Epithelial cell of umbilical artery (primary cell): ENCODE results near the gene PQBP1. TPM values are rescaled to one million over a fixed set of nuclear protein-coding genes. Genes with fewer than 3 reads are reported as not detected.

Experiments used
- total RNA-seq: library from RNA; depleted of rRNA; stranded (reverse); fragments of >200 nt; gene quantifications from 2 replicates; pipeline ENCODE4 v1.2.3, GENCODE V29; 2014

Gene PQBP1, protein sequence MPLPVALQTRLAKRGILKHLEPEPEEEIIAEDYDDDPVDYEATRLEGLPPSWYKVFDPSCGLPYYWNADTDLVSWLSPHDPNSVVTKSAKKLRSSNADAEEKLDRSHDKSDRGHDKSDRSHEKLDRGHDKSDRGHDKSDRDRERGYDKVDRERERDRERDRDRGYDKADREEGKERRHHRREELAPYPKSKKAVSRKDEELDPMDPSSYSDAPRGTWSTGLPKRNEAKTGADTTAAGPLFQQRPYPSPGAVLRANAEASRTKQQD
- total RNA-seq: 79.9 and 99.7 TPM in 2 replicates

GRCh38 chrX:48897625-48898306 is at the start of gene PQBP1, which contains the start of gene TIMM17B:
TSS of gene PQBP1 (plus strand) at chrX:48897930. CDS start at chrX:48898510, 580 bp downstream.
TSS of gene TIMM17B (minus strand) at chrX:48897768. CDS start at chrX:48897749, 19 bp downstream.

GRCh38 chrX:48911412-48912182 is 13.9 kb downstream of the PQBP1 start, which contains the start of gene SLC35A2:
TSS of gene SLC35A2 (minus strand) at chrX:48911646. CDS start at chrX:48911636, 10 bp downstream.

GRCh38 chrX:48918643-48919340 is 21.1 kb downstream of the PQBP1 start, which contains the start of gene PIM2:
TSS of gene PIM2 (minus strand) at chrX:48919024. CDS start at chrX:48918834, 190 bp downstream.

Other genes with a start within 250 kb of the PQBP1 start
- gene WAS, start 214.1 kb upstream of the PQBP1 start, total RNA-seq: 0.46 TPM in 1 of 2 replicates, not detected in the other
- 6.2 and 6.7 TPM in 2 replicates for gene SUV39H1, start 201.2 kb upstream of the PQBP1 start, total RNA-seq
- gene GLOD5, start 136.2 kb upstream of the PQBP1 start, total RNA-seq: not detected in 2 replicates
- gene GATA1, start 111.3 kb upstream of the PQBP1 start, total RNA-seq: not detected in 2 replicates
- gene HDAC6, start 95.9 kb upstream of the PQBP1 start, total RNA-seq: 20.1 and 28.6 TPM in 2 replicates
- gene ERAS, start 71.4 kb upstream of the PQBP1 start, total RNA-seq: not detected in 2 replicates
- gene PCSK1N, start 62.3 kb upstream of the PQBP1 start, total RNA-seq: under 0.01 TPM in 1 of 2 replicates, not detected in the other
- gene TIMM17B, start 162 bp upstream of the PQBP1 start, total RNA-seq: 35.0 and 36.4 TPM in 2 replicates
- gene SLC35A2, start 13.7 kb downstream of the PQBP1 start, total RNA-seq: 12.7 and 14.3 TPM in 2 replicates
- gene PIM2, start 21.1 kb downstream of the PQBP1 start, total RNA-seq: 4.9 and 5.8 TPM in 2 replicates
- 18.4 and 25.7 TPM in 2 replicates for gene OTUD5, start 59.7 kb downstream of the PQBP1 start, total RNA-seq
- 0.46 and 0.65 TPM in 2 replicates for gene KCND1, start 73.9 kb downstream of the PQBP1 start, total RNA-seq
- gene GRIPAP1, start 104.3 kb downstream of the PQBP1 start, total RNA-seq: 22.4 and 27.1 TPM in 2 replicates
- 15.3 and 18.1 TPM in 2 replicates for gene TFE3, start 145.4 kb downstream of the PQBP1 start, total RNA-seq
- 0.61 and 0.65 TPM in 2 replicates for gene CCDC120, start 161.1 kb downstream of the PQBP1 start, total RNA-seq
- gene PRAF2, start 176.1 kb downstream of the PQBP1 start, total RNA-seq: 4.6 and 5.2 TPM in 2 replicates
- gene WDR45, start 182.0 kb downstream of the PQBP1 start, total RNA-seq: 24.0 and 34.0 TPM in 2 replicates
- gene GPKOW, start 225.8 kb downstream of the PQBP1 start, total RNA-seq: 23.4 and 25.1 TPM in 2 replicates